ENCODE measurements around the gene GREM2. TPM values are rescaled to one million over a fixed set of nuclear protein-coding genes. Genes with fewer than 3 reads are reported as not detected.

The GREM2 gene
- total and polyA plus RNA-seq, 9 of the 15 experiments (the other 6 are each of a cell fraction or from before 2014, with no cell fraction given), result 0.01 to 0.07 (median 0.05) TPM; not detected in 5

- ATAC-seq (no peak), DNase-seq (ENCODE audit: extremely low read depth in 1 of 4, low spot score in 3 of 4) (no peak), FAIRE-seq (no peak)
- H3K9me1 ChIP-seq (ENCODE audit: control insufficient read depth, insufficient read depth, low read length), result no peaks in the 10 kb centered on the region
- no peak overlapping the region for H3K9ac ChIP-seq (ENCODE audit: insufficient read depth in 1 of 2, low read depth in 2 of 2, low read length in 2 of 2)
- no peaks in the 10 kb centered on the region for H3K4me1 ChIP-seq (replicated peaks in 1 of 2; ENCODE audit: control insufficient read depth in 2 of 2, insufficient read depth in 2 of 2, low read length in 2 of 2)
- WGBS (ENCODE audit: insufficient coverage, low coverage, missing lambda C conversion rate), result 1% methylated on average over 7 of the region's 7 CpGs
- H3K27me3 ChIP-seq (ENCODE audit: control insufficient read depth in 2 of 2, insufficient read depth in 2 of 2, low read length in 2 of 2), result no peaks in the 10 kb centered on the region; a peak in 1 of 5 replicates
- ChIA-PET POLR2A (no interaction called here), CTCF (ENCODE audit: low intra/inter-chr PET ratio) (no interaction called here)
- H3K9me3 ChIP-seq (replicated peaks; ENCODE audit: control insufficient read depth, insufficient read depth, low read depth, low read length), result no peaks in the 10 kb centered on the region
- H2AFZ ChIP-seq (ENCODE audit: low read depth, low read length), result no peak overlapping the region
- H4K20me1 ChIP-seq (replicated peaks; ENCODE audit: control insufficient read depth, insufficient read depth, low read length), result no peaks in the 10 kb centered on the region
- H3K27ac ChIP-seq (ENCODE audit: extremely low read depth, low read depth, low read length), result no peak overlapping the region
- intact Hi-C loops (cut with micrococcal nuclease), result no loop called here
- H3K36me3 ChIP-seq (ENCODE audit: control insufficient read depth, insufficient read depth, low read length), result no peaks in the 10 kb centered on the region
- H3K4me3 ChIP-seq, result no peak overlapping the region
- BruUV-seq (replicated peaks), result no TSS peak
- no peaks in the 10 kb centered on the region for H3K79me2 ChIP-seq (ENCODE audit: control insufficient read depth, insufficient read depth, low read length)
- in situ Hi-C loops (cut with MboI), result no loop called here
- H3K4me2 ChIP-seq (ENCODE audit: insufficient read depth, low read length), result no peak overlapping the region
- TF ChIP-seq MCM3 (IDR thresholded peaks at IDR 0.05), result no peak
- TF ChIP-seq ATF6 (CRISPR knock-in tag; IDR thresholded peaks at IDR 0.05), result no peak
- no peak for TF ChIP-seq HDAC1 (IDR thresholded peaks at IDR 0.05)
- no peak for TF ChIP-seq ZNF217 (CRISPR knock-in tag; IDR thresholded peaks at IDR 0.05)
- TF ChIP-seq DDX20 (tag; IDR thresholded peaks at IDR 0.05; ENCODE audit: low read depth), result no peak
- no peak for TF ChIP-seq SMC3 (conservative IDR thresholded peaks at IDR 0.05; ENCODE audit: insufficient read depth, low read depth, low read length)
- TF ChIP-seq MEF2D (tag; conservative IDR thresholded peaks at IDR 0.05; ENCODE audit: low read depth), result no peak
- TF ChIP-seq CLOCK (CRISPR knock-in tag; IDR thresholded peaks at IDR 0.05; ENCODE audit: borderline replicate concordance), result no peak
- no peak for TF ChIP-seq POLR3A (IDR thresholded peaks at IDR 0.05; ENCODE audit: borderline replicate concordance, extremely low read depth, insufficient read depth, insufficient read length)
- no peak for TF ChIP-seq KDM2B (CRISPR knock-in tag; IDR thresholded peaks at IDR 0.05)
- TF ChIP-seq ETS2 (tag; IDR thresholded peaks at IDR 0.05; ENCODE audit: borderline replicate concordance, poor library complexity, severe bottlenecking), result no peak
- no peak for TF ChIP-seq ZNF511 (CRISPR knock-in tag; IDR thresholded peaks at IDR 0.05)
- TF ChIP-seq HSF4 (CRISPR knock-in tag; IDR thresholded peaks at IDR 0.05; ENCODE audit: borderline replicate concordance), result no peak
Observed at GRCh38 chr1:240646571-240647240, 34.8 kb upstream of the GREM2 start.

All from K562 (cell line).